Sigmoid colon (tissue), 4 donors: ENCODE results near the gene TRUB2.

ENCODE experiments used
- EP300 ChIP-seq, 4 donors: sonication (generic); formaldehyde crosslinking; IDR thresholded peaks; one replicate each; pipeline ENCODE4 v1.6.1; 2017; ENCODE audit warnings: antibody characterized with exemption in 4 of 4
- POLR2A ChIP-seq, 2 donors: fragments of 450-650 bp; IDR thresholded peaks; one replicate each; pipeline ENCODE4 v1.6.1; 2016; ENCODE audit warnings: antibody characterized with exemption in 2 of 2, mild to moderate bottlenecking in 2 of 2, moderate library complexity in 2 of 2
- TF ChIP-seq, protein P1 (sequence below), 4 experiments: fragments of 450-650 bp in 3 of 4; fragments of 200-600 bp in 1 of 4; IDR thresholded peaks; one replicate each; pipeline ENCODE4 v1.5.1; 2016 to 2019; ENCODE audit warnings: antibody characterized with exemption in 4 of 4, mild to moderate bottlenecking in 3 of 4, moderate library complexity in 2 of 4

DNA sequence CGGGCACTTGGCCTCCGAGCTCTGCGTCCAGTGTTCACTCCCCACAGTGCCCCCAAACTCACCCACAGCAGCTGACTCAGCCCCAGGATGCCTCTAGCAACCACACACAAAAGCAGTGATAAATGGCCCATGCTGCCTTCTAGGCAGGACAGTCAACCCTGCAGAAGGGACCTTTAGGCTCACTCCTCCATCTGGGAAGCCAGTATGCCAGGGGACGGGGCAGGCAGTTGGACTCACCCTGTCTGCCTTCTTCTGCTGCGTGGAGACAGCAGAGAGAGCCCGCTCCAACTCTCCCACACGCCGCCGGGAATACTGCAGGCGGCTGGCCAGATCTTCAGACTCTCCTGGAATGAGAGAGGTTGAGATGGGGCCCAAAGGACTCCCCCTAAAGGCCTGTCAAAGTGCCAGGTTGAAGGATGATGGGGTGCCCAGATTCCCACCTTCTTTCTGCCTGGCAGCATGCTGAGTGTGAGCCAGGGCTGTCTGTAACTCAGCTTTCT is 56.8 kb downstream of the TRUB2 start:
- TF ChIP-seq, protein P1, sequence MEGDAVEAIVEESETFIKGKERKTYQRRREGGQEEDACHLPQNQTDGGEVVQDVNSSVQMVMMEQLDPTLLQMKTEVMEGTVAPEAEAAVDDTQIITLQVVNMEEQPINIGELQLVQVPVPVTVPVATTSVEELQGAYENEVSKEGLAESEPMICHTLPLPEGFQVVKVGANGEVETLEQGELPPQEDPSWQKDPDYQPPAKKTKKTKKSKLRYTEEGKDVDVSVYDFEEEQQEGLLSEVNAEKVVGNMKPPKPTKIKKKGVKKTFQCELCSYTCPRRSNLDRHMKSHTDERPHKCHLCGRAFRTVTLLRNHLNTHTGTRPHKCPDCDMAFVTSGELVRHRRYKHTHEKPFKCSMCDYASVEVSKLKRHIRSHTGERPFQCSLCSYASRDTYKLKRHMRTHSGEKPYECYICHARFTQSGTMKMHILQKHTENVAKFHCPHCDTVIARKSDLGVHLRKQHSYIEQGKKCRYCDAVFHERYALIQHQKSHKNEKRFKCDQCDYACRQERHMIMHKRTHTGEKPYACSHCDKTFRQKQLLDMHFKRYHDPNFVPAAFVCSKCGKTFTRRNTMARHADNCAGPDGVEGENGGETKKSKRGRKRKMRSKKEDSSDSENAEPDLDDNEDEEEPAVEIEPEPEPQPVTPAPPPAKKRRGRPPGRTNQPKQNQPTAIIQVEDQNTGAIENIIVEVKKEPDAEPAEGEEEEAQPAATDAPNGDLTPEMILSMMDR (IDR thresholded peaks at IDR 0.05): no peak
- TF ChIP-seq POLR2A (IDR thresholded peaks at IDR 0.05) (no peak), EP300 (IDR thresholded peaks at IDR 0.05) (no peak)
